ENCODE measurements around the gene HSPA12B. TPM values are rescaled to one million over a fixed set of nuclear protein-coding genes. Genes with fewer than 3 reads are reported as not detected.

HSPA12B gene
- total RNA-seq, 1 experiment from 2014 or later, result not detected

DNA sequence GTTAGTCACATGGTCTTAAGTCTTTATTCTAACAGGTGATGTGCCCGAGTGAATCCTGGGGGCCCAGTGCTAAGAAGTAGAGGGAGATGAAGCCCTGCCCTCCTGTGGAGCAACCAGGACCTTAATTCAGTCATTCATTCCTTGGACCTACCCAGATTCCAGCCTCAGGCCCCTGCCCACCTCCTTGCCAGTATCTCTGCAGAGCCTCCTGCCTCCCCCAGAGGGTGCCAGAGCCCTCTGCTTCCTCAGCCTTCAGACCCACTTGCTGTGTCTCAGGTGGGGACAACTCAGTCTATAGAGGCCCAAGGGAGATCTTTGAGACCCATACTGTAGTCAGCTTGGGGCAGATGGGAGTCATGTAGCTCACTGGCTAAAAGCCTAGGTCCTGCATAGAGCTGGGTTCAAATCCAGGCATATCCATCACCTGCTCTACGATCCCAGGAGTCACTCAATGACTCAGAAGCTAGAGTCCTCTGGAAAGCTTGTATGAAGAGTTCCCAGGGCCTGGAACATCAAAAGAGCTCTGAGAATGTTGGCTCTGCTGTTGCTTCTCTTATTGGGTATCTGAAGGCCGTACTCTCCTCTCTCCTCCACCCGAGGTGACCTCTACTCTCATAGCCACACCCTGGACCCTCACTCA lies 16.2 kb upstream of the HSPA12B start:
- Histone ChIP-seq H3K27me3 (replicated peaks; ENCODE audit: control insufficient read depth, insufficient read depth, low read length) (no peaks in the 10 kb centered on the region; the same call in 1 of the 2 replicates), H3K9me3 (no peaks in the 10 kb centered on the region), H3K4me3 (ENCODE audit: low read depth, low read length) (no peak overlapping the region), H3K36me3 (ENCODE audit: control insufficient read depth, insufficient read depth, low read length) (no peaks in the 10 kb centered on the region), H3K4me1 (no peaks in the 10 kb centered on the region)
- POLR2A ChIA-PET, result no interaction called here
- intact Hi-C loops (cut with micrococcal nuclease; ENCODE audit: unreplicated experiment), result loop anchor here (1.0 to 2.0 kb wide), 3 partner anchors 33 to 64 kb away; partner anchors contain the start of gene SPEF1
- Mint-ChIP-seq H3K27me3 (ENCODE audit: insufficient read depth, unreplicated experiment) (no peaks in the 10 kb centered on the region), H3K9me3 (ENCODE audit: unreplicated experiment) (no peaks in the 10 kb centered on the region), H3K27ac (ENCODE audit: unreplicated experiment) (peak overlapping the region; percentile 6), H3K4me3 (ENCODE audit: unreplicated experiment) (no peak overlapping the region), H3K4me1 (ENCODE audit: low read depth, unreplicated experiment) (no peaks in the 10 kb centered on the region), H3K36me3 (ENCODE audit: insufficient read depth, unreplicated experiment) (no peaks in the 10 kb centered on the region)
- no TSS peak for BruUV-seq (replicated peaks)
- TF ChIP-seq CTCF (IDR thresholded peaks at IDR 0.05; ENCODE audit: insufficient read depth in 1 of 2, low read depth in 1 of 2, low read length in 1 of 2, severe bottlenecking in 1 of 2, unreplicated experiment in 1 of 2), result peak; percentile 80 to 94
- DNase-seq, result peak; percentile 77
- CTCF ChIA-PET, result interaction anchor here (0.5 to 2.1 kb wide), 10 partner anchors 20 to 80 kb away, joined by 3 to 35 read pairs (median 5); partner anchors contain the start of genes ADISSP, CDC25B and SPEF1

DNA sequence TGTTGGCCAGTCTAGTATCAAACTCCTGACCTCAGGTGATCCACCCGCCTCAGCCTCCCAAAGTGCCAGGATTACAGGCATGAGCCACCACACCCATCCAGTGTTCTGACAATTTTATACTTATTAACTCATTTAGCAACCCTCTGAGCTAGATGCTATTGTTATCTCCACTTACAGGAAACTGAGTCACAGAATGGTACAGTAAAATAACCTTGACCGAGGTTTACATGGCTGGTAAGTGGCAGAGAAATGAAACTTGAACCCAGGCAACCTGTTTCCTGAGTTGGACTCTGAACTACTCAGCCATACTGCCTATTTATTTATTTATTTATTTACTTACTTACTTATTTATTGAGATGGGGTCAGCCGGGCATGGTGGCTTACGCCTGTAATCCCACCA lies 13.4 kb upstream of the HSPA12B start:
- no peaks in the 10 kb centered on the region for H3K36me3 Mint-ChIP-seq (ENCODE audit: insufficient read depth, unreplicated experiment)
- ChIA-PET POLR2A (no interaction called here), CTCF (no interaction called here)
- H3K9me3 Mint-ChIP-seq (ENCODE audit: unreplicated experiment), result no peaks in the 10 kb centered on the region
- no peaks in the 10 kb centered on the region for H3K27me3 Mint-ChIP-seq (ENCODE audit: insufficient read depth, unreplicated experiment)
- H3K27ac Mint-ChIP-seq (ENCODE audit: unreplicated experiment), result no peak overlapping the region
- no peak for TF ChIP-seq CTCF (IDR thresholded peaks at IDR 0.05; ENCODE audit: insufficient read depth in 1 of 2, low read depth in 1 of 2, low read length in 1 of 2, severe bottlenecking in 1 of 2, unreplicated experiment in 1 of 2)
- H3K4me1 Mint-ChIP-seq (ENCODE audit: low read depth, unreplicated experiment), result no peaks in the 10 kb centered on the region
- H3K4me3 Mint-ChIP-seq (ENCODE audit: unreplicated experiment), result no peak overlapping the region
- Histone ChIP-seq H3K4me1 (no peaks in the 10 kb centered on the region), H3K27me3 (replicated peaks; ENCODE audit: control insufficient read depth, insufficient read depth, low read length) (no peaks in the 10 kb centered on the region; the same call in 1 of the 2 replicates), H3K4me3 (ENCODE audit: low read depth, low read length) (no peak overlapping the region), H3K9me3 (no peaks in the 10 kb centered on the region), H3K36me3 (ENCODE audit: control insufficient read depth, insufficient read depth, low read length) (no peaks in the 10 kb centered on the region)
- no peak for DNase-seq
- intact Hi-C loops (cut with micrococcal nuclease; ENCODE audit: unreplicated experiment), result no loop called here
- BruUV-seq (replicated peaks), result no TSS peak

DNA sequence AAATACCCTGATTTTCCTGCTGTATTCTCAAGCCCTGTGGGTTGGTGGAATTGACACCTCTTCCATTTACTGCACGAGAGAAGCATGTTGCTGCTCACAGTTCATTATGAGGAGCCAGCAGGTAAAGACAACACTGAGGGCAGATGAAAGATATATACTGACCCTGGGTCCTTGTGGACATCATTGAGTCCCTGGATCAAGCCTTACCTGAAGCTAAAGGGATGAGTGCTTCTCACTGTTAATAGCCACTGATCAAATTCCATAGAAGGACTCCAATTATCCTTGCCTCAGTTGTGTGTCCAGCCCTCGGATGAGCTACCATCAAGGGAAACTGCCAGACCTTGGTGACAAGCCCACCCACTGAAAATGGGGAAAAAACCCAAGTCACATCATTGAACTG lies 12.4 kb upstream of the HSPA12B start:
- TF ChIP-seq CTCF (IDR thresholded peaks at IDR 0.05; ENCODE audit: insufficient read depth in 1 of 2, low read depth in 1 of 2, low read length in 1 of 2, severe bottlenecking in 1 of 2, unreplicated experiment in 1 of 2), result no peak
- Mint-ChIP-seq H3K4me3 (ENCODE audit: unreplicated experiment) (no peak overlapping the region), H3K9me3 (ENCODE audit: unreplicated experiment) (no peaks in the 10 kb centered on the region), H3K27me3 (ENCODE audit: insufficient read depth, unreplicated experiment) (peaks cover 4% of the 10 kb centered on the region), H3K27ac (ENCODE audit: unreplicated experiment) (no peak overlapping the region), H3K36me3 (ENCODE audit: insufficient read depth, unreplicated experiment) (no peaks in the 10 kb centered on the region), H3K4me1 (ENCODE audit: low read depth, unreplicated experiment) (no peaks in the 10 kb centered on the region)
- ChIA-PET POLR2A (no interaction called here), CTCF (interaction anchor here (0.6 kb wide), 2 partner anchors 9 to 49 kb away, joined by 3 to 5 read pairs; no protein-coding TSS in a partner anchor)
- Histone ChIP-seq H3K27me3 (replicated peaks; ENCODE audit: control insufficient read depth, insufficient read depth, low read length) (no peaks in the 10 kb centered on the region; the same call in 1 of the 2 replicates), H3K4me3 (ENCODE audit: low read depth, low read length) (no peak overlapping the region), H3K9me3 (no peaks in the 10 kb centered on the region), H3K4me1 (no peaks in the 10 kb centered on the region), H3K36me3 (ENCODE audit: control insufficient read depth, insufficient read depth, low read length) (no peaks in the 10 kb centered on the region)
- DNase-seq, result no peak
- intact Hi-C loops (cut with micrococcal nuclease; ENCODE audit: unreplicated experiment), result no loop called here
- BruUV-seq (replicated peaks), result no TSS peak

Measured in Caco-2 (cell line).